Uterus (tissue), 2 donors: Measurements from ENCODE around the gene CD8A.

ENCODE experiments used
- POLR2A ChIP-seq, 2 donors: fragments of 450-650 bp; IDR thresholded peaks; one replicate each; pipeline ENCODE4 v1.6.1; 2016; ENCODE audit warnings: antibody characterized with exemption in 2 of 2, mild to moderate bottlenecking in 1 of 2, moderate library complexity in 1 of 2
- TF ChIP-seq, protein P1 (sequence below), 4 experiments: fragments of 200-600 bp in 2 of 4; fragments of 450-650 bp in 2 of 4; sonication (generic) in 2 of 4; IDR thresholded peaks; one replicate each; pipeline ENCODE4 v1.5.1; 2016 to 2019; ENCODE audit warnings: antibody characterized with exemption in 4 of 4, mild to moderate bottlenecking in 2 of 4, moderate library complexity in 1 of 4

DNA sequence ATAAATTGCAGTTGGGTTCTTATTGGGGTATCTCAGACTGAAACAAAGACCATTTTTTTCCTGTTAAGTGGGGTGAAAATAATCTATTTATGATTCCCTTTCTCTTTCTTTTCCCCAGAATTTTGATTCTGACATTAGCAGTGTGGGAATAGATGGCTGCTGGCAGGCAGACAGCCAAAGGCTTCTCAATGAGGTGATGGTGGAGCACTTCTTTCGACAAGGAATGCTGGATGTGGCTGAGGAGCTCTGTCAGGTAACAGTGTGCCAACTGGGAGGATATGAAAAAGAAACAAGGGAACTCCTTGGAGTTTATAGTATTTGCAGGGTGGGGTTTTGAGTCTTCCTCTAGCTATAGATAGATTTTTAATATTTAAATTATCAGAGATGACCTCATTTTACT is 38.9 kb downstream of the CD8A start:
- TF ChIP-seq POLR2A (IDR thresholded peaks at IDR 0.05), result no peak
- TF ChIP-seq, protein P1, sequence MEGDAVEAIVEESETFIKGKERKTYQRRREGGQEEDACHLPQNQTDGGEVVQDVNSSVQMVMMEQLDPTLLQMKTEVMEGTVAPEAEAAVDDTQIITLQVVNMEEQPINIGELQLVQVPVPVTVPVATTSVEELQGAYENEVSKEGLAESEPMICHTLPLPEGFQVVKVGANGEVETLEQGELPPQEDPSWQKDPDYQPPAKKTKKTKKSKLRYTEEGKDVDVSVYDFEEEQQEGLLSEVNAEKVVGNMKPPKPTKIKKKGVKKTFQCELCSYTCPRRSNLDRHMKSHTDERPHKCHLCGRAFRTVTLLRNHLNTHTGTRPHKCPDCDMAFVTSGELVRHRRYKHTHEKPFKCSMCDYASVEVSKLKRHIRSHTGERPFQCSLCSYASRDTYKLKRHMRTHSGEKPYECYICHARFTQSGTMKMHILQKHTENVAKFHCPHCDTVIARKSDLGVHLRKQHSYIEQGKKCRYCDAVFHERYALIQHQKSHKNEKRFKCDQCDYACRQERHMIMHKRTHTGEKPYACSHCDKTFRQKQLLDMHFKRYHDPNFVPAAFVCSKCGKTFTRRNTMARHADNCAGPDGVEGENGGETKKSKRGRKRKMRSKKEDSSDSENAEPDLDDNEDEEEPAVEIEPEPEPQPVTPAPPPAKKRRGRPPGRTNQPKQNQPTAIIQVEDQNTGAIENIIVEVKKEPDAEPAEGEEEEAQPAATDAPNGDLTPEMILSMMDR (IDR thresholded peaks at IDR 0.05), result no peak
